ENCODE data around the gene GPR142. TPM values are rescaled to one million over a fixed set of nuclear protein-coding genes. Genes with fewer than 3 reads are reported as not detected.

The GPR142 gene
- total and polyA plus RNA-seq, 3 donors from 2014 or later = 0.51 to 0.87 (median 0.55) TPM

DNA sequence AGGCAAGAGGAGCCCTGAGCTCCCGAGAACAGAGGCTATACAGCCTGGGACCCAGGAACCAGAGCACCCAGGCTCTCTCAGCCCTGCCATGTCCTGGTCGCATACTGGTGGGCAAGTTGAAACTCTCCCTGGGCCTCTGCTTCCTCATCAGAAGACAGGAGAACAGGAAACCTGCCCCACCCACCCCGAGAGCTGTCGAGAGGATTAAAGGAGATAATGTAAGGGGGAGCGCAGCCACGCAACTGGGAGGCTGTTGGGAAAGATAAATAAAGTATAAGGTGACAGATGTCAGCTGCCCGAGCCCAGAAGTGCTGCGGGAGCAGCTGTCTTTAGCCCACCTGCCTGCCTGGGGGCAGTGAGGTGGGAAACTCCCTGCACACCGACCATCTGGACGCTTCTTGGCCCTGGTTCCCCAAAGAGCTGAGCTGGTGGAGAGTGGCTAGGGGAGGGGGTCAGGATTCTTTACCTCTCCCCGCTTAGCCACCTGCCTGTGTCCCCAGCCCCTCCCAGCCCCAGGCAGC lies 34.5 kb upstream of the GPR142 start:
- no peaks in the 10 kb centered on the region for H3K27me3 ChIP-seq
- TF ChIP-seq, protein P1, sequence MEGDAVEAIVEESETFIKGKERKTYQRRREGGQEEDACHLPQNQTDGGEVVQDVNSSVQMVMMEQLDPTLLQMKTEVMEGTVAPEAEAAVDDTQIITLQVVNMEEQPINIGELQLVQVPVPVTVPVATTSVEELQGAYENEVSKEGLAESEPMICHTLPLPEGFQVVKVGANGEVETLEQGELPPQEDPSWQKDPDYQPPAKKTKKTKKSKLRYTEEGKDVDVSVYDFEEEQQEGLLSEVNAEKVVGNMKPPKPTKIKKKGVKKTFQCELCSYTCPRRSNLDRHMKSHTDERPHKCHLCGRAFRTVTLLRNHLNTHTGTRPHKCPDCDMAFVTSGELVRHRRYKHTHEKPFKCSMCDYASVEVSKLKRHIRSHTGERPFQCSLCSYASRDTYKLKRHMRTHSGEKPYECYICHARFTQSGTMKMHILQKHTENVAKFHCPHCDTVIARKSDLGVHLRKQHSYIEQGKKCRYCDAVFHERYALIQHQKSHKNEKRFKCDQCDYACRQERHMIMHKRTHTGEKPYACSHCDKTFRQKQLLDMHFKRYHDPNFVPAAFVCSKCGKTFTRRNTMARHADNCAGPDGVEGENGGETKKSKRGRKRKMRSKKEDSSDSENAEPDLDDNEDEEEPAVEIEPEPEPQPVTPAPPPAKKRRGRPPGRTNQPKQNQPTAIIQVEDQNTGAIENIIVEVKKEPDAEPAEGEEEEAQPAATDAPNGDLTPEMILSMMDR (IDR thresholded peaks at IDR 0.05) = no peak
- TF ChIP-seq POLR2A (IDR thresholded peaks at IDR 0.05) = no peak

DNA sequence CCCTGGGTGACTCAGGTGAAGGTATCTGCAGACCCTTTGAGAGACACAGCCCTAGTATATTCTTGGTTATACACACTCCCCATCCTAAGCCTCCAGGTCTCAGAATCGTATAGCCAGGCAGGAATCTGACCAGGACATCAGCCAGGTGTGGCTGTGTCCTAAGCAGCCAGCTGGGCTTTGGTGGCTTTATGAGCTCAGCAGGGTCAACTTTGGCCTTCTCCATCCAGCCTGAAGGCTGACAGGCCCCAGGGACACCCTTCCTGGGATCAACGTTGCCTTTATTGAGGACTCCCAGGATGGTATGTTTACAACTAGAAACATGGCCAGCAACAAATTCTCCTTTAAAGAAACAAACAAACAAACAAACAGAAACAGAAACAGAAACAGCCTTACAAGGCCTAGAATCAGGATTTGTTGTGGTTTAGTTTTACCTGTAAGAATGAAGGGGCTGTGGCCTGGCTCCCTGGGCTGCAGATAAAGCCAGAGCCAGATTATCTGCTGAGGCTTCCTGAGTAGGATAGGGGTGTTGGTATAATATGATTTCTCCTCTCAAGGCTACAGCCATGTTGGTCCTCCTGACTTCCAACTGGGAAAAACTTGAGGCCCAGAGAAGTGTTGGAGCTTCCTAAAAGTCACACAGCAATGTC lies 32.8 kb upstream of the GPR142 start:
- WGBS, 2 donors = 77 to 88% methylated on average over 2 of the region's 2 CpGs
- no peaks in the 10 kb centered on the region for H3K36me3 ChIP-seq (ENCODE audit: low read depth, missing control alignments)
- intact Hi-C loops (cut with DNase I; ENCODE audit: low total_unique reads) = no loop called here
- no peak for TF ChIP-seq POLR2A (IDR thresholded peaks at IDR 0.05)
- TF ChIP-seq, protein P1 (IDR thresholded peaks at IDR 0.05) = no peak
- H3K27ac ChIP-seq = no peak overlapping the region
- H3K9me3 ChIP-seq = no peaks in the 10 kb centered on the region
- H3K4me1 ChIP-seq = no peaks in the 10 kb centered on the region
- H3K4me3 ChIP-seq = no peak overlapping the region
- no peaks in the 10 kb centered on the region for H3K27me3 ChIP-seq
- no peak for DNase-seq

More for the DNA sequence above, 34.5 kb upstream of the GPR142 start:
- 54 to 75% methylated on average over 10 to 11 of the region's 11 CpGs for WGBS, 2 donors
- Histone ChIP-seq H3K4me1 (no peaks in the 10 kb centered on the region), H3K4me3 (no peak overlapping the region), H3K36me3 (ENCODE audit: low read depth, missing control alignments) (no peaks in the 10 kb centered on the region), H3K9me3 (no peaks in the 10 kb centered on the region), H3K27ac (no peak overlapping the region)
- no peak for DNase-seq
- intact Hi-C loops (cut with DNase I; ENCODE audit: low total_unique reads) = no loop called here

DNA sequence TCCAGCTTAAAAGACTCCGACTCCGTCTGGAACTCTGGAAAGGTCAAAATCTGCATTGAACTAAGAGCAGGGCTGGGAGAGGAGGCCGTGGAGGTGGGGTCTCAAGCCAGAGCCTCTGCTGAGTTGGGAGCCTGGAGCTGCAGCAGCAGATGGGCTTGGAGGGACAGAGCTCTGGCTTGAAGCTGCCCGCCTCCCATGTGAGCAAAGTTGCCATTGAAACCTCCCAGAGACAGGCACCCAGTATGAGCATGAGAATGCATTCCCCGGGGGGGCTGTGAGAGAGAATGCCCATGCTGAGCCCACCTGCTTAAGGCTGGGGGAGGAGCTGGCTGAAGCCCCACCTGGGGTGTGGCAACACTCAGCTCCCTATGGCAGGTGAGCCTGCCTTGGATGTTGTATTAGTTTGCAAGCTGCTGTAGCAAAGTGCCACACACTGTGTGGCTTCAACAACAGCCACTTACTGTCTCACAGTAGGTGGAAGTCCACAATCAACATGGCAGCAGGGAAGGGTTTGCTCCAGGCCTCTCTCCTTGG lies 31.7 kb upstream of the GPR142 start:
- Histone ChIP-seq H3K36me3 (ENCODE audit: low read depth, missing control alignments) (no peaks in the 10 kb centered on the region), H3K27me3 (no peaks in the 10 kb centered on the region), H3K9me3 (no peaks in the 10 kb centered on the region), H3K4me1 (no peaks in the 10 kb centered on the region), H3K4me3 (no peak overlapping the region), H3K27ac (no peak overlapping the region)
- no peak for DNase-seq
- no peak for TF ChIP-seq POLR2A (IDR thresholded peaks at IDR 0.05)
- 75 to 90% methylated on average over 4 to 5 of the region's 5 CpGs for WGBS, 2 donors
- intact Hi-C loops (cut with DNase I; ENCODE audit: low total_unique reads) = no loop called here

DNA sequence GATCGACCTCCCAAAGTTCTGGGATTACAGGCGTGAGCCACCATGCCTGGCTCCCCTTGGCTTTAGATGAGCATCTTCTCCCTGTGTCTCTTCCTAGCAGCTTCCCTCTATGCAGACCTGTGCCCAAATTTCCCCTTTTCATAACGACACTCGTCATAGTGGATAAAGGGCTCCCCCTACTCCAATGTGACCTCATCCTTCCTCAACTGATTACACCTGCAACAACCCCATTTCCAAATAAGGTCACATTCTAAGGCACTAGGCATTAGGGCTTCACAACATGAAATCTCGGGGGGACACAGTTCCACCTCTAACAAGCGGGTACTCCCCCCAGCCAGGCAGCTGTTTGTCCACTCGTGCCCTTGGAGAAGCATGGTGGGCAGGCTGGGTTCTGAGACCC lies 31.0 kb upstream of the GPR142 start:
- TF ChIP-seq, protein P1 (IDR thresholded peaks at IDR 0.05) = no peak
- TF ChIP-seq POLR2A (IDR thresholded peaks at IDR 0.05) = no peak
- intact Hi-C loops (cut with DNase I; ENCODE audit: low total_unique reads) = no loop called here
- Histone ChIP-seq H3K4me3 (no peak overlapping the region), H3K27me3 (no peaks in the 10 kb centered on the region), H3K9me3 (no peaks in the 10 kb centered on the region), H3K27ac (no peak overlapping the region), H3K36me3 (ENCODE audit: low read depth, missing control alignments) (no peaks in the 10 kb centered on the region), H3K4me1 (no peaks in the 10 kb centered on the region)
- 86 to 90% methylated on average over 7 of the region's 7 CpGs for WGBS, 2 donors
- DNase-seq = no peak

DNA sequence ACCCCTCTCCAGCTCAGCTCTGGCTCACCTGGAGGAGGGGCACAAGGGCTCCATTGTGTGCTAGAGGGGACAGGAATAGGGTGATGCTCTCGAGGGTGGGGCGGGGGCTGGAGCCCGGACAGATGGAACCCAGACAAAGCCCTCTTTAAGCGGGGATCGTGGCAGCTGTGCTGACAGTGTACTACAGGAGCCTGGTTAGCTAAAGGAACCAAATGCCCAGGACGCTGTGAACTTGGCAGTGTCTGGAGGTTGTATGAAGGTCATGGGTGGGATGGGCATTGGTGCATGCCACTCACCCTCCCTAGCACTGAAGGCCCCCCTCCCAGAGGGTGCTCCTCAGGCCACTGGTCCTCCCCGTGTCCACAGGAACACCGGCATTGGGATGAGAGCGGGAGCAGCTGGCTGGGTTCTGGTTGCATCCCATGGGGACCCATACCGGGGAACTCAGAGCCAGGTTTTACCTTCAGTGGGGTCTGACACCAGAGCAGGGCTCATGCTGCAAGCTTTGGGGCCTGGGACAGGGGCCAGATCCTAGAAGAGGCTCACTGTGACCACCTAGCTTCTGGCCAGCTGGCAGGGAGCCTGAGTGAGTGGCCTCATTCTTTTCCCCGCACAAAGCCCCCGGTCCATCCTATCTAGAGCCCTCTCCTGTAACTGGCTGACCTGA lies 29.3 kb upstream of the GPR142 start:
- no peak for DNase-seq
- Histone ChIP-seq H3K9me3 (no peaks in the 10 kb centered on the region), H3K27me3 (no peaks in the 10 kb centered on the region), H3K4me3 (no peak overlapping the region), H3K36me3 (ENCODE audit: low read depth, missing control alignments) (no peaks in the 10 kb centered on the region), H3K4me1 (no peaks in the 10 kb centered on the region), H3K27ac (no peak overlapping the region)
- TF ChIP-seq, protein P1 (IDR thresholded peaks at IDR 0.05) = no peak
- no peak for TF ChIP-seq POLR2A (IDR thresholded peaks at IDR 0.05)
- WGBS, 2 donors = 27 to 66% methylated on average over 7 to 12 of the region's 12 CpGs
- intact Hi-C loops (cut with DNase I; ENCODE audit: low total_unique reads) = no loop called here
